Activated T-cell treated with anti-CD3 and anti-CD28 coated beads for 48 hours (primary cell): ENCODE measurements around the gene CELF5.
"Not testable (repeated sequence)": the region's sequence is repeated elsewhere in the genome, so short reads cannot be mapped to it uniquely, and the experiment has no call there.

ENCODE experiments used
- DNase-seq: peaks from one replicate; pipeline ENCODE4 v3.0.0-alpha.2; 2020; ENCODE audit warnings: low read depth

Gene CELF5

DNA sequence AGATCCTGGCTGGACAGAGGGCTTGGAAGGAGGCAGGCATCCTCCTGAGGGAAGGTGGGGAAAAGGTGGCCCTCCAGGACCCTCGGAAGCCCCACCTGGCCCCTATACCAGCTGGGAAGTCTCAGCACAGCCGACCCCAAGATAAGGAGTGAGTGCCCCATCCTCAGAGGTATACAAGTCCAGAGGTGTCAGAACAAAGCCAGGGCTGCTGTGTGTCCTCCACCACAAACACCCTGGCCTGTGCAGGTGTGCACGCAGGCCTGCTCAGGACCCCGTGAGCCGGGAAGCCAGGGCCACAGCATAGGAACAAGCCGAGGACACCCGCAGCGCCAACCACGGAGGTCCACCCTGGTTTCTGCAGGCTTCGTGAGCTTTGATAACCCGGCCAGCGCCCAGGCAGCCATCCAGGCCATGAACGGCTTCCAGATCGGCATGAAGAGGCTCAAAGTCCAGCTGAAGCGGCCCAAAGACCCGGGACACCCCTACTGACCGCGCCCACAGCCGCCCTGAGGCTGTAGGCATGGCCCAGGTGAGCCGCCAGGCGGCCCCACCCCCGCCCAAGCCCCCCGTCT, 68.6 kb downstream of the CELF5 start:
- DNase-seq, result no peak

GRCh38 chr19:3293560-3293959, 69.1 kb downstream of the CELF5 start:
- no peak for DNase-seq

- no peak for DNase-seq
Observed at GRCh38 chr19:3294080-3294850, 69.8 kb downstream of the CELF5 start.

GRCh38 chr19:3295581-3295980, 71.1 kb downstream of the CELF5 start:
- DNase-seq, result no peak

- DNase-seq, result no peak
Observed at GRCh38 chr19:3296034-3296433, 71.6 kb downstream of the CELF5 start.

GRCh38 chr19:3296446-3296845, 72.0 kb downstream of the CELF5 start:
- no peak for DNase-seq

DNA sequence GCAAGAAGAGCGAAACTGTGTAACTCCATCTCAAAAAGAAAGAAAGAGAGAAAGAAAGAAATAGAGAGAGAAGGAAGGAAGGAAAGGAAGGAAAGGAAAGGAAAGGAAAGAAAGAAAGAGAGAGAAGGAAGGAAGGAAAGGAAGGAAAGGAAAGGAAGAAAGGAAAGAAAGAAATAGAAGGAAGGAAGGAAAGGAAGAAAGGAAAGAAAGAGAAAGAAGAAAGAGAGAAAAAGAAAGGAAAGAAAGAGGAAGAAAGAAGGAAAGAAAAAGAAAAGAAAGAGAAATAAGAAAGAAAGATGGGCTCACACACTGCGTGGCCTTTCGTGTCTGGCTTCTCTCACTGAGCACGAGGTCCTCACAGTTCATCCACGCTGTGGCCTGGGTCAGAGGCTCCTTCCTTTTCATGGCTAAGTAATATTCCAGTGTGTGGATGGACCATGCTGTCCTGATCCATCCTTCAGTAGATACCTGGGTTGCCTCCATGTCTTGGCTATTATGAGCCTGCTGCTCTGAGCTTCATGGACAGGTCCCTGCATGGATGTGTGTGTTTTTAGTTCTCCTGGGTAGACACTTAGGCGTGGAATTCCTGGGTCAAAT, 74.5 kb downstream of the CELF5 start:
- DNase-seq, result no peak

DNA sequence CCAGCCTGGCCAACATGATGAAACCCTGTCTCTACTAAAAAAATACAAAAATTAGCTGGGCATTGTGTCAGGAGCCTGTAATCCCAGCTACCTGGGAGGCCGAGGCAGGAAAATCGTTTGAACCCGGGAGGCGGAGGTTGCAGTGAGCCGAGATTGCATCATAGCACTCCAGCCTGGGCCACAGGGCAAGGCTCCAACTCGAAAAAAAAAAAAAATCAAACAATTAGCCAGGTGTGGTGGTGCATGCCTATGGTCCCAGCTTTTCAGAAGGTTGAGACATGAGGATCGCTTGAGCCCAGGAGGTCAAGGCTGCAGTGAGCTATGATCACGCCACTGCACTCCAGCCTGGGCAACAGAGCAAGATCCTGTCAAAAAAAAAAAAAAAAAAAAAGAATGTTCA, 76.1 kb downstream of the CELF5 start:
- DNase-seq, result not testable (repeated sequence)

- no peak for DNase-seq
Observed at GRCh38 chr19:3302755-3303154, 78.3 kb downstream of the CELF5 start.

DNA sequence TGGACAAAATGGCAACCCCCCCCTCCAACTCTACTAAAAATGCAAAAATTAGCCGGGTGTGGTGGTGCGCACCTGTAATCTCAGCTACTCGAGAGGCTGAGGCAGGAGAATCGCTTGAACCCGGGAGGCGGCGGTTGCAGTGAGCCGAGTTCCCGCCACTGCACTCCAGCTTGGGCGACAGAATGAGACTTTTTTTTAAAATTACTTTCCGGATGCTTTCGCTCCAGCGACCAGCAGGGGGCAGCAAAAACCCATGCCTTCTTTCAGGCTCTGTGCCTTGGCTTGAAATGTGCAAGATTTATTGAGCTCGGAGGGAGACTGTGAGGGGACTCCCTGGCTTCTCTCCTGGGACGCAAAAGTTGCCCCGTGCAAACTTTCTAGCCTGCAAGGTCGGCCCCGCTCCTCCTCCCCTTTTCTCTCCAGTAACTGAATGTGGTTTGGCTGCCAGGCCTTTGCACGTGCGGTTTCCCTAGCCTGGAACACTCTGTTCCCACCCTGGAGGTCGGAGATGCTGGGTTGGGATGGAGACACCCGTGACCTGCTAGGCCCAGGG, 80.5 kb downstream of the CELF5 start:
- peak; percentile 67 for DNase-seq

- DNase-seq, result no peak
Observed at GRCh38 chr19:3309724-3310123, 85.3 kb downstream of the CELF5 start.

GRCh38 chr19:3310280-3310679, 85.8 kb downstream of the CELF5 start:
- no peak for DNase-seq

- no peak for DNase-seq
Observed at GRCh38 chr19:3310711-3311110, 86.2 kb downstream of the CELF5 start.

DNA sequence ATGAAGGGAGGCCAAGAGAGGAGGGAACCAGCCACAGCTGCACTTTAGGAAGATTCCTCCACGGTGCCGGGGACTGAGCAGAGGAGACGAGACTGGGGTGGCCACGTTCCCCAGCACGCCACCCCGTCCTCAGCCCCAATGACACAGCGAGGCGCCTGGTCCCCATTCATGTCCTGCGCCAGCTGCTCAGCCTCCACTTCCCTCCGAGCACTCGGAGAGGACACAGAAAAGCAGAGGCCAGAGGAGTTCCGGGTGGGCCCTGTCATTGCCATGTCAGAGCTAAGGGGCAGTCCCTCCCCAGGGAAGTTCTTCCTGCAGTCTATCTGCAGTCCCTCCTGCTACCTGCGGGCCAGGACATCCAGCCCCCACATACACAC, 88.7 kb downstream of the CELF5 start:
- no peak for DNase-seq

DNA sequence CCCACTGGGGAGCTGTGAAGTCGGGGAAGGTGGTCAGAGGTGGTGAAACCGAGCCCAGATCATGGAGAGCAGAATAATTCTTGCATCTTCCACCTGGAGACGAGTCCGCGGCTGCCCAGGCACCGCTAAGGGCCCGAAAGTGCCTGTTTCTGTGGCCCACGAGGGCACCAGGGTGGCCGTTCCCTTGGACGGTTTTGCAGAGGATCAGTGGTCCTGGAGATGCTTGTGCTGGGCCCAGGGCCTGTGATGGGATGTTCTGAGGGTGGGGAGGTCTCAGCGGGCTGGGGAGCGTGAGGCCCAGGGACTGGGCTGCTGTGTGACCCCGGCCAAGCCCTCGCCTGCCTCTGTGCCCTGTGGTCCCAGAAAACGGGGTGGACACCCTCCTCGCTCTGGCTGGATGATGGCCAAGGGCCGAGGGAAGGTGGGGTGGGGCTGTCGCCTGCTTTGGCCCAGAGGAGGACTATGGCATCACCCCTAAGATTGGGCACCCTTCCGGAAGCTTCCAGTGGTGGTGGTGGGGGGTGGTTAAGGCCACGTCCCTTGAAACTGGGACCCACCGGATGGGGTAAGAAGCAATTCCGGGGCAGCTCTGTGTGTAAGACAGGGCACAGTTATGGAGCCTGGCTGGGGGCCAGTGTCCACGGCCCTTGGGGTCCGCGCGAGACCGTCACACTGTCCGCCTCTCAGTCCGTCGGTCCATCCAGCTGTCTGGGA, 90.7 kb downstream of the CELF5 start:
- no peak for DNase-seq

GRCh38 chr19:3315676-3315973, 91.2 kb downstream of the CELF5 start:
- DNase-seq, result no peak

DNA sequence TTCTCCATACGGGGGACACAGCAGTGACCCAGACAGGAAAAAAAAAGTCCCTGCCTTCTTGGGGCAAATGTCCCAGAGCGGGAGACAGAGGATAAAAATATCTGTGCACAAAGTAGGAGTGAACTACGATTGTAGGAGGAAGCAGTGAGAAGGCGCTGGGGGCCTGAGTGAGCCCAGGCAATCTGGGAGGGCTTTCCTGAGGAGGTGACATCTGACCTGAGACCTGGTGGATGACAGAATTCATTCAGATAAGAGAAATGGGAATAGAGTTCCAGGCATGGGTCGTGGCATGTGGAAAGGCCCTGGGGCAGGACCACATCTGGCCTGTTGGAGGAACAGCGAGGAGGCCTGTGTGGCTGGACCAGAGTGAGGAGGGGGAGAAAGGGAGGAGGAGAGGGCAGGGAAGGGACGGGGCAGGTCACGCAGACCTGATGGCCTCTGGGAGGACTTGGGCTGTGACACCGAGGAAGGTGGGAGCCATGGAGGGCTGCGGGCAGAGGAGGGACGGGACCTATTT, 91.7 kb downstream of the CELF5 start:
- no peak for DNase-seq

- no peak for DNase-seq
Observed at GRCh38 chr19:3316659-3317207, 92.3 kb downstream of the CELF5 start.

GRCh38 chr19:3319643-3320353, 95.3 kb downstream of the CELF5 start:
- no peak for DNase-seq

DNA sequence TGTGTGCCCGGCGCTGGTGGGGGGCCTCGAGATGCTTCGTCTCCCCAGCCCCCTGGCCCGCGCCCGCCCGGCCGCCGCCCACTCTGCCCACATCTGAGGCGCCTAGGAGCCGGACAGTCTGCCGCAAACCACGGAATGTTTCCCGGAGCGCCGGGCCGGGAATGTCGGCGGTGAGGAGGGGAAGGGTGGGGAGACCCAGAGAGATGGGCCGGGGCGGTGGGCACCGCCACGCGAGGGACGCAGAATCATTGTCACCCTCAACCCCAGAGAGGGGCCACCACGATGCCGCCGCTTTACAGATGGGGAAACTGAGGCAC, 95.9 kb downstream of the CELF5 start:
- DNase-seq, result no peak

DNA sequence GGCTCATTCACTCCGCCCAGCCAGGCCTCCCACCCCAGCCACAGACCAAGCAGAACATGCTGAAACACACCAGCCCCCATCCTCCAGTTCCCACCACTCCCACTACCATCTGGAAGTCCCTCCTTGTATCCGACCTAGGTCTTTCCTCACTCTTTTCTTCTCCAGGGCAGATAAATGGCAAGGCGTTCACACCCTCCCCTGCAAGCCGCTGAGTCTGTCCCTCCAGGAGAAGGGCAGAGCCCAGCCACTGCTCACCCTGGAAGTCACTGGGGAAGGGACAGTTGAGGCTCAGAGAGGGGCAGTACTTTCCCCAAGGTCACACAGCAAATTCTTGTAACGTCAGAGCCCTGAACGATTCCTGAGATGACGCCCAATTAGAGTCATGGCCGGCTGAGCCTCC, 96.4 kb downstream of the CELF5 start:
- no peak for DNase-seq

DNA sequence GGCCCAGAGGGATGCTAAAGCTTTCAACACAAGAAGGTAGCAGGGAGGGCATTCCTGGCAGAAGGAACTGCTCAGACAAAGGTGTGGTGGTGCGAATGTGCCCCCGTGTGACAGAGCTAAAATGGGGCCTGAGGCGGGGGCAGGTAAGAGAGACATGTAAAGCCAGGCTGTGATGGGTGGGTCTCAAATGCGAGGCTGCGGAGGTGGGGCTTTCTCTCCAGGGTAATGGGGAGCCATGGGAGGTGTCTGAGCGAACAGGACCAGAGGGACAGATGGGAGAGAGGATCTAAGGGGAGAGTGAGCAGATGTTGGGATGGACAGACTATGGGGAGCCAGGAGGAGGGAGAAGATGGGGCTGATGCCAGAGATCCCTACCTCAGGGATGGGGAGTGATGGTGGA, 97.2 kb downstream of the CELF5 start:
- DNase-seq, result no peak
